ENCODE results near the gene OVAAL.

DNA sequence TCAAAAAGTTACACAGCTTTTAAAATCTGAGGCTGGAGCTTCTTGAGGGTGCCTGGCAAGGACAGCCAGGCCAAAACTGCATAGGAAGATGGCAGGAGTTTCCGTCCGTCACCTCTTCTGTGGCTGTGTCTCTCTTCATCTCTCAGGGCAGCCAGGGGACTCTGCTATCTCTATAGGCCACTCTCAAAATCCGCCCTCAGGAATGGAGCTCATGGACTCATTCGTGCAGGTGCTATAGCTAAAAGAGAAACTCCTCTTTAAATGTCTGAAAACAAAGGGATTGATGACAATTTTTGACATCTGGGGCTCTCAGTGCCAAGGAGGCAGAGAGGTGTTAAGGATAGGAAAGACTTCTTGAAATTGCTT lies 27.2 kb downstream of the OVAAL start:
- TF ChIP-seq, protein P1, sequence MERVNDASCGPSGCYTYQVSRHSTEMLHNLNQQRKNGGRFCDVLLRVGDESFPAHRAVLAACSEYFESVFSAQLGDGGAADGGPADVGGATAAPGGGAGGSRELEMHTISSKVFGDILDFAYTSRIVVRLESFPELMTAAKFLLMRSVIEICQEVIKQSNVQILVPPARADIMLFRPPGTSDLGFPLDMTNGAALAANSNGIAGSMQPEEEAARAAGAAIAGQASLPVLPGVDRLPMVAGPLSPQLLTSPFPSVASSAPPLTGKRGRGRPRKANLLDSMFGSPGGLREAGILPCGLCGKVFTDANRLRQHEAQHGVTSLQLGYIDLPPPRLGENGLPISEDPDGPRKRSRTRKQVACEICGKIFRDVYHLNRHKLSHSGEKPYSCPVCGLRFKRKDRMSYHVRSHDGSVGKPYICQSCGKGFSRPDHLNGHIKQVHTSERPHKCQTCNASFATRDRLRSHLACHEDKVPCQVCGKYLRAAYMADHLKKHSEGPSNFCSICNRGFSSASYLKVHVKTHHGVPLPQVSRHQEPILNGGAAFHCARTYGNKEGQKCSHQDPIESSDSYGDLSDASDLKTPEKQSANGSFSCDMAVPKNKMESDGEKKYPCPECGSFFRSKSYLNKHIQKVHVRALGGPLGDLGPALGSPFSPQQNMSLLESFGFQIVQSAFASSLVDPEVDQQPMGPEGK (CRISPR knock-in tag; IDR thresholded peaks at IDR 0.05; ENCODE audit: borderline replicate concordance): no peak
- no peak for TF ChIP-seq ZNF70 (CRISPR knock-in tag; IDR thresholded peaks at IDR 0.05)
- TF ChIP-seq, protein P2, sequence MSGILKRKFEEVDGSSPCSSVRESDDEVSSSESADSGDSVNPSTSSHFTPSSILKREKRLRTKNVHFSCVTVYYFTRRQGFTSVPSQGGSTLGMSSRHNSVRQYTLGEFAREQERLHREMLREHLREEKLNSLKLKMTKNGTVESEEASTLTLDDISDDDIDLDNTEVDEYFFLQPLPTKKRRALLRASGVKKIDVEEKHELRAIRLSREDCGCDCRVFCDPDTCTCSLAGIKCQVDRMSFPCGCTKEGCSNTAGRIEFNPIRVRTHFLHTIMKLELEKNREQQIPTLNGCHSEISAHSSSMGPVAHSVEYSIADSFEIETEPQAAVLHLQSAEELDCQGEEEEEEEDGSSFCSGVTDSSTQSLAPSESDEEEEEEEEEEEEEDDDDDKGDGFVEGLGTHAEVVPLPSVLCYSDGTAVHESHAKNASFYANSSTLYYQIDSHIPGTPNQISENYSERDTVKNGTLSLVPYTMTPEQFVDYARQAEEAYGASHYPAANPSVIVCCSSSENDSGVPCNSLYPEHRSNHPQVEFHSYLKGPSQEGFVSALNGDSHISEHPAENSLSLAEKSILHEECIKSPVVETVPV (CRISPR knock-in tag; IDR thresholded peaks at IDR 0.05): no peak
- TF ChIP-seq TCF4 (CRISPR knock-in tag; IDR thresholded peaks at IDR 0.05; ENCODE audit: borderline replicate concordance): no peak
- no peak for TF ChIP-seq BACH2 (CRISPR knock-in tag; IDR thresholded peaks at IDR 0.05; ENCODE audit: borderline replicate concordance)
- TF ChIP-seq, protein P3, sequence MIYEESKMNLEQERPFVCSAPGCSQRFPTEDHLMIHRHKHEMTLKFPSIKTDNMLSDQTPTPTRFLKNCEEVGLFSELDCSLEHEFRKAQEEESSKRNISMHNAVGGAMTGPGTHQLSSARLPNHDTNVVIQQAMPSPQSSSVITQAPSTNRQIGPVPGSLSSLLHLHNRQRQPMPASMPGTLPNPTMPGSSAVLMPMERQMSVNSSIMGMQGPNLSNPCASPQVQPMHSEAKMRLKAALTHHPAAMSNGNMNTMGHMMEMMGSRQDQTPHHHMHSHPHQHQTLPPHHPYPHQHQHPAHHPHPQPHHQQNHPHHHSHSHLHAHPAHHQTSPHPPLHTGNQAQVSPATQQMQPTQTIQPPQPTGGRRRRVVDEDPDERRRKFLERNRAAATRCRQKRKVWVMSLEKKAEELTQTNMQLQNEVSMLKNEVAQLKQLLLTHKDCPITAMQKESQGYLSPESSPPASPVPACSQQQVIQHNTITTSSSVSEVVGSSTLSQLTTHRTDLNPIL (CRISPR knock-in tag; IDR thresholded peaks at IDR 0.05; ENCODE audit: low read depth): no peak
- TF ChIP-seq, protein P4, sequence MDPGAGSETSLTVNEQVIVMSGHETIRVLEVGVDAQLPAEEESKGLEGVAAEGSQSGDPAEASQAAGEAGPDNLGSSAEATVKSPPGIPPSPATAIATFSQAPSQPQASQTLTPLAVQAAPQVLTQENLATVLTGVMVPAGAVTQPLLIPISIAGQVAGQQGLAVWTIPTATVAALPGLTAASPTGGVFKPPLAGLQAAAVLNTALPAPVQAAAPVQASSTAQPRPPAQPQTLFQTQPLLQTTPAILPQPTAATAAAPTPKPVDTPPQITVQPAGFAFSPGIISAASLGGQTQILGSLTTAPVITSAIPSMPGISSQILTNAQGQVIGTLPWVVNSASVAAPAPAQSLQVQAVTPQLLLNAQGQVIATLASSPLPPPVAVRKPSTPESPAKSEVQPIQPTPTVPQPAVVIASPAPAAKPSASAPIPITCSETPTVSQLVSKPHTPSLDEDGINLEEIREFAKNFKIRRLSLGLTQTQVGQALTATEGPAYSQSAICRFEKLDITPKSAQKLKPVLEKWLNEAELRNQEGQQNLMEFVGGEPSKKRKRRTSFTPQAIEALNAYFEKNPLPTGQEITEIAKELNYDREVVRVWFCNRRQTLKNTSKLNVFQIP (CRISPR knock-in tag; IDR thresholded peaks at IDR 0.05; ENCODE audit: borderline replicate concordance, low read depth): no peak
- TF ChIP-seq PPARA (CRISPR knock-in tag; IDR thresholded peaks at IDR 0.05; ENCODE audit: borderline replicate concordance): no peak
- no peak for TF ChIP-seq TOX (CRISPR knock-in tag; IDR thresholded peaks at IDR 0.05; ENCODE audit: borderline replicate concordance)
- TF ChIP-seq ARNTL (CRISPR knock-in tag; IDR thresholded peaks at IDR 0.05; ENCODE audit: borderline replicate concordance, low read depth): no peak
- TF ChIP-seq, protein P5, sequence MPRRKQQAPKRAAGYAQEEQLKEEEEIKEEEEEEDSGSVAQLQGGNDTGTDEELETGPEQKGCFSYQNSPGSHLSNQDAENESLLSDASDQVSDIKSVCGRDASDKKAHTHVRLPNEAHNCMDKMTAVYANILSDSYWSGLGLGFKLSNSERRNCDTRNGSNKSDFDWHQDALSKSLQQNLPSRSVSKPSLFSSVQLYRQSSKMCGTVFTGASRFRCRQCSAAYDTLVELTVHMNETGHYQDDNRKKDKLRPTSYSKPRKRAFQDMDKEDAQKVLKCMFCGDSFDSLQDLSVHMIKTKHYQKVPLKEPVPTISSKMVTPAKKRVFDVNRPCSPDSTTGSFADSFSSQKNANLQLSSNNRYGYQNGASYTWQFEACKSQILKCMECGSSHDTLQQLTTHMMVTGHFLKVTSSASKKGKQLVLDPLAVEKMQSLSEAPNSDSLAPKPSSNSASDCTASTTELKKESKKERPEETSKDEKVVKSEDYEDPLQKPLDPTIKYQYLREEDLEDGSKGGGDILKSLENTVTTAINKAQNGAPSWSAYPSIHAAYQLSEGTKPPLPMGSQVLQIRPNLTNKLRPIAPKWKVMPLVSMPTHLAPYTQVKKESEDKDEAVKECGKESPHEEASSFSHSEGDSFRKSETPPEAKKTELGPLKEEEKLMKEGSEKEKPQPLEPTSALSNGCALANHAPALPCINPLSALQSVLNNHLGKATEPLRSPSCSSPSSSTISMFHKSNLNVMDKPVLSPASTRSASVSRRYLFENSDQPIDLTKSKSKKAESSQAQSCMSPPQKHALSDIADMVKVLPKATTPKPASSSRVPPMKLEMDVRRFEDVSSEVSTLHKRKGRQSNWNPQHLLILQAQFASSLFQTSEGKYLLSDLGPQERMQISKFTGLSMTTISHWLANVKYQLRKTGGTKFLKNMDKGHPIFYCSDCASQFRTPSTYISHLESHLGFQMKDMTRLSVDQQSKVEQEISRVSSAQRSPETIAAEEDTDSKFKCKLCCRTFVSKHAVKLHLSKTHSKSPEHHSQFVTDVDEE (CRISPR knock-in tag; IDR thresholded peaks at IDR 0.05): no peak
- no peak for TF ChIP-seq GLIS3 (CRISPR knock-in tag; IDR thresholded peaks at IDR 0.05)
- no peak for TF ChIP-seq ZC3H10 (CRISPR knock-in tag; IDR thresholded peaks at IDR 0.05)

Measured in SK-N-SH treated with all-trans-retinoic acid at 6 μM for 48 hours (cell line).